Posterior vena cava (tissue), 2 donors: ENCODE measurements around the gene PTPRN2. TPM values are rescaled to one million over a fixed set of nuclear protein-coding genes. Genes with fewer than 3 reads are reported as not detected.

Experiments
- DNase-seq: peaks from one replicate; pipeline ENCODE4 v3.0.0-alpha.2; 2020; ENCODE audit warnings: low spot score
- intact Hi-C, 2 donors: fragments of 100-400 bp; cut with DNase I; formaldehyde crosslinking; loops; one replicate each; pipeline versions ENCODE4 v1.14.1 to v1.14.2; 2022 to 2023
- total RNA-seq, 2 donors: library from RNA; stranded (reverse); fragmentation: NEBNext Ultra II Directional; extraction: Animal tissue kit (Norgen Biotek cat#: 25700); gene quantifications; one replicate each; pipeline ENCODE4 v1.2.1, GENCODE V29; 2021
- donor health status: DM: yes; HTN: yes; CAD: no.
- donor health status: DM: yes; HTN: yes; CAD: no.

The PTPRN2 gene
- total RNA-seq, 2 donors from 2014 or later: 1.6 to 2.8 TPM

DNA sequence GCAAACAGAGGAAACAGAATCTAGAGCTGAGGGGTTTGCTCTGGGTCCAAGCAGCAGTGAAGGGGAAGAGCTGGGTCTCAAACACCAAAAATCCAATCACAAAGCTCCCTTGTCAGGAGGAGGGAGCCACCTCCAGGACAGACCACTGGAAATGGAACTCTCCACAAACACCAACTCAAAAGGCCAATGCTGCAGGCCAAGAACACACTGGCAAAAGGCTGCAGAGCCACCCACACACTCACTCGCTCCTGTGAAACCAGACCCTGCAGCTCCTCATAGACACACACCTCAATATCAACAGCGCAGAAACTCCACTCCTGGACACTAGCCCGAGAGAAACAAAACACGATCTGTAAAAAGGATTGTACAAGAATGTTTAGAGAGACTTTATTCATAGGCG is 213.5 kb downstream of the PTPRN2 start:
- DNase-seq: peak; percentile 16
- intact Hi-C loops: no loop called here

DNA sequence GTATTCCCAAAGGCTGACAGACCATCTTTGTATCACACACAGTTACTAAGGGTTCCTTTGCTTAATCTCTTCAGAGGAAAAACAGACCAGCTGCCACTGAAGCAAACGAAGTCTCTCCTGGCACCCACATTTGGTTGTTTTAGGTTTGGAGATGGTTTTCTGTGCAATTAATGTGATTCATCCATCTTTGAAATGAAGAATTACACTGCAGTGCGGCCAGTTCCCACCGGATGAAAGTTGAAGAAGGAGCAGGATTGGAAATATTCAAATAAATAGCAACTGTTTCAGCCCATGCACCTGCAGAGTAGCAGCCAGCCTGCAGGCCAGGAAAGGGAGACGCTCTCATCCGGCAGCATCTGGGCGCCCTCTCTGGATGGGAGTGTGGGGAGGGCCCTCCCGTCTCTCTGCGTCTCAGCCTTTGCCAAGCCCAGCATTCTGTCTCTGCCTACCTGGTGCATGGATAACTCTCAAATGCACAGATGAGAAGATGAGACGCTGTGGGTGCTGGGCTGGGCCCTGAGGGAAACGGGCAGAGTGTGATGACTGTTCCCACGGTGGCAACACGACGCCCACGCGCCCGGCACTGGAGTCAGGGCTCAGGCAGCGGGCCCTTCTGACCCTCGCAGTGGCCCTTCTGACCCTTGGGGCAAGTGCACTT is 214.0 kb downstream of the PTPRN2 start:
- intact Hi-C loops: no loop called here
- DNase-seq: peak; percentile 77

DNA sequence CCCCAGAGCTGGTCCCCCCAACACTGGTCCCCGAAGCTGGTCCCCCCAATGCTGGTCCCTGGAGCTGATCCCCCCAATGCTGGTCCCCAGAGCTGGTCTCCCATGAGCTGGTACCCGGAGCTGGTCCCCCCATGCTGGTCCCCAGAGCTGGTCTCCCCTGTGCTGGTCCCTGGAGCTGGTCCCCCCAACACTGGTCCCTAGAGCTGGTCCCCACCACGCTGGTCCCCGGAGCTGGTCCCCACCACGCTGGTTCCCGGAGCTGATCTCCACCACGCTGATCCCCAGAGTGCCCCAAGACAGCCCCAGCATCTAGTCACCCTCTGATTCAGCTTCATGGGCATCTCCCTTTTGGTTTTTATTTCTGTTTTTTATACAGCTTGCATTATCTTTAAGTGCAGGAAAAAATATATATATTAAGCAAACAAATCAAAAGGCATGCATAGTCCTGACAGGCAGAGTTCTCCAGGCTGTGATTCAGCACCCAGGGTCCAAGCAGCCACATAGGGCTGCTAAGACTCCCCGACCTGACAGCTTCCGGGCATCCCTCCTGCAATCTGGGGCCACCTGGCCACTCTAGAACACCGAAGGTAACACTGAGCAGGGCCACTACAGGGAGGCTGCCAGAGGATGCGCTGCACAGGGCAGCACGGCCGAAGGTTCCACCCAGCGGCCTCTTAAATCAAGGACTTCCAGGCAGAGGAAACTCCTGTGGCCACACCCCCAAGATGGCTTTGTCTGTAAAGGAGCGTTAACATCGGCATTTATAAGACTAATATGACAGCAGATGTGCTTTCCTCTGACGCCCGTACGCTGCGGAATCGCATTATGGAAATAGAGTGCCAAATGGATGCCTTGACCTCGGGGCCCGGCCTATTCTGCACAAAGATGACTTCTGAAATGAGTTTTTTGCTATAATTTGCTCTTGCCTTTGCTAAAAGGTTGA is 215.0 kb downstream of the PTPRN2 start:
- intact Hi-C loops: no loop called here
- peak; percentile 62 for DNase-seq

DNA sequence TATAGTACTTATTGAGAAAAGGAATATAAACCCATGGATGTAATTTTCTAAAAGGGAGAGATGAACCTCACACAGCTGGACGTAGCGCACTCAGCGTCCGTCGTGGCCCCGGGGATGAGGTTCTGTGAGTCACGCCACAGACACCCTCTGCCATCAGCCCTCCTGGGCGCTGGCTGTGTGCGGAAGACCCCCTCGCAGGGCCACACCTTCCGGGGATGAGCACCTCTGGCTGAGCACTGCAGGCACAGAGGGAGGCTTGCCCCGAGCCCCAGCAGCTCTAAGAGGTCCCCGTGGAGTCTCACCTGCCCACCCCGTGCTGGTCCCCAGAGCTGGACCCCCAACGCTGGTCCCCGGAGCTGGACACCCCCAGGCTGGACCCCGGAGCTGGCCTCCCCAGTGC is 215.8 kb downstream of the PTPRN2 start:
- DNase-seq: peak; percentile 69
- intact Hi-C loops: no loop called here

DNA sequence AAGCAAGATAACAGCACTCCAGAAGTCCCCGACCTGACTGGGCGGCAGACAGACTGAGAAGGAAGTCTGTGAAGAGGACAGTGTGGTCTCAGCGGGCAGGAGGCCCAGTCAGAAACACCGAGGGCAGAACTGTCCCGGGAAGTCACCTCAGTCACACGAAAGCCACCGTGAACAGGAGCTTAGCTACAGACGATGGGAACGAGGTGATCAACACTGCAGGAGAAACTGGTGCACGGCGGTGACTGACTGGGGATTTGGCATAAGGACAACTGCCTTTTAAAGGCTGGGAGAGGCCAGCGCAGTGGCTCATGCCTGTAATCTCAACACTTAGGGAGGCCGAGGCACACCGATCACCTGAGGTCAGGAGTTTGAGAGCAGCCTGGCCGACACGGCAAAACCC is 217.8 kb downstream of the PTPRN2 start:
- peak; percentile 50 for DNase-seq
- intact Hi-C loops: no loop called here

DNA sequence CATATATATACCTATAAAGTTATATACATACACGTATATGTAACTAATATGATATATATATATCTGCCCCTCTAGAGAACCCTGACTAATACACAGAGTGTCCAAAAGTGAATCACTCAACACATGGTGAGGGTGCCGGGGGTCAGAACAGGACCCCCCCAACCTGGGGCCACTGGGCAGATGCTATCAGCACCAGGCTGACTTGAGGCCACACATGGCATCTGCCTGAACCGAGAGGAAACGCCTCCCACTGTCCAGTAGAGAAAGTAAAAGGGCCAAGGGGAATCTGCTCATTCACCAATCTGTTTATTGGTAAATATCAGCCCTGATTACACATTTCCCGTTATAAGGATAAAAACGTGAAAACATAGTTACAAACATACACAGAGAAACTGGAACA is 218.3 kb downstream of the PTPRN2 start:
- peak; percentile 41 for DNase-seq
- intact Hi-C loops: no loop called here

DNA sequence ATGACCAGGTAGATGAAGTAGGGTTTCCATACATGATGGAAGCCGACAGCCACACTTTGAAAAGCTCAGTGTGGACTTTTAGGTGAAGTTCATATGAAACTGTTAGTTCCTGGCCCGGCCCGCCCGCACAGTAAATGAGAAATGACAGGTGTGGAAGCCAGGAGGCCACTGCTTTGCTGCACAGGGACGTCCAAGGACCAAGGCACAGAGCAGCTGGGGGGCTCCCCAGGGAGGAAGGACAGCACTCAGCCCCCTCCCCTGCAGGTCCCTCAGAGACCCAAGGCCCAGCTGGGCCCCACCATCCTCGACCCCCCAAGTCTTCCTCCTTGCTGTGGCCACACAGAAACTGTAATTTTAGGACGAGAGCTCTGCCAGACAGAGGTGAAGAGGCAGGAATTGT is 219.2 kb downstream of the PTPRN2 start:
- intact Hi-C loops: no loop called here
- peak; percentile 52 for DNase-seq

DNA sequence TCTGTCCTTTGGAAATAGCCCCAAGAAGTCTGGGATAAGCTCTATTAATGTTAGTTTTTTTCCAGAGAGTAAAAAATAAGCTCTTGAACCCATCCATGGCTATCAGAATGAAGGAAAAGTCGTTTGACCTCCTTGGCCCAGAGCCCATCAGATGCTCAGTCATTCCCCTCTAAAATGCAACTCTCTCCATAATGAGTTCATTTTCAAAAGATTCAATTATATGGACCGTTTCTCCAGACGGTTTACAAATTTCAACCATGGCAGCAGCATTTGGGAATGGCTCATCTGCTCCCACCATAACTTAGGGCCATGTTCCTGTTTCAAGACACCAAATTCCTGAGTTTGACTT is 220.0 kb downstream of the PTPRN2 start:
- DNase-seq: peak; percentile 7
- intact Hi-C loops: no loop called here

DNA sequence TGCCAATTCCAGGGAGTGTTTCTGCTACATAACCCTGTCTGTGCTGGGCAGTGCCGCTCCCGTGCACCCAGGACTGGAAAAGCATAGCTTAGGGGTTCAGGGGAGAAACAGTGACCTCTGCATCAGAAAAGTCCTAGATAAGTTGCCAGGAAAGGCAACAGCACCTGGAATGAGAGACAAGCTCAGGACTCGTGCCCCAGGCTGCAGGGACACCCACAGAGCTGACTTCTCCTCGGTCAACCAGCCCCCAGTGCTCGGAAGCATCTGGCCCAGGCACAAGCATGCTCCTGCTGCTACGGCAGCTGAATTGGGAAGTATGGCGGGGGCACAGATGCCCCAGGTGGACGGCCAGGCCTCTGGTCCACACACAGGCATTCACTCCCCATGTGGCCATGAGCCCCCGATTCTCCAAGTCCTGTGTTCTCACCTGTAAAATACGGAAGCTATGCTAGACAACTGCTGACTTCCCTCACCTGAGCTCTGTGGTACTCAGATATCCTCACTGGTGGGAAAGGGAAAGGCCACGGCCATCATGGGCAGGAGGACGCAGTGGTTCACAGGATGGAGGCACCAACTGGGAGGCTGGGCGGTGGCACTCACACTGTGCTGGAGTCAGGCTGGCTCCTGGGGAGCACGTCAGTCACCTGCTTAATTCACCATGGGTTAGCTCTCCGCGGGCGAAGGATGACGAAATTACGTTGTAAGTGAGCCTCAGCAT is 220.5 kb downstream of the PTPRN2 start:
- intact Hi-C loops: no loop called here
- peak; percentile 75 for DNase-seq

DNA sequence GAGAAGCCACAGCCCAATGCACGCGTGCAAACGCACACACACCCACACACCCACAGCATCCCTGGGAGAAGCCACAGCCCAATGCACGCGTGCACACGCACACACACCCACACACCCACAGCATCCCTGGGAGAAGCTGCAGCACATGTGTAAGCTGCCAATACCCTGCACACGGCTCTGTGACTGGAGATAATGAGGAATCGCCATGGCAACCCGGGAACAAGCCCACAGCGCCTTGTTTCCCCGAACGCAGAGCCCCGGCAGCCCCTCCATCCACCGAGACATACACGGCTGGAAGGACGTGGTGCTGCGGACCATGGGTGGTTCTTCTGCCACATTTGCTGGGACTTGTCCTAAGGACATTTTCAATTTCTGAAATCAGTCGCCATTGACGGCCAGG is 221.3 kb downstream of the PTPRN2 start:
- intact Hi-C loops: no loop called here
- peak; percentile 48 for DNase-seq

DNA sequence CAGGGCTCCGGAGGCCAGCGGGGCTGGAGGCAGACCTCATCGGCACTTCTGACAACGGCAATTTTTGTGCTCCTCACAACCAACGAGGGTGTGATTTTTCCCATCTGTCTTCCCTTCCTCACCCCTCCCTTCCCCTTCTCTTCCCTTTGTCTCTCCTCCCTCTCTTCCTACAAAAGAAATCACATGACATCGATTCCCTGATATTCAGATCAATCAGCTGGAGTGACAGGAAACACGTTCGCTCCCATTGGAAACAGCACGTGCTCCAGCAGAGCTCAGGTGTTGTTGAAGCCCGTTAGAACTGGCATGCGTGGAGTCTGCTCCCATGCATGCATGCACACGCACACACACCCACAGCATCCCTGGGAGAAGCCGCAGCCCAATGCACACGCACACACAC is 222.4 kb downstream of the PTPRN2 start:
- DNase-seq: peak; percentile 32
- intact Hi-C loops: no loop called here

DNA sequence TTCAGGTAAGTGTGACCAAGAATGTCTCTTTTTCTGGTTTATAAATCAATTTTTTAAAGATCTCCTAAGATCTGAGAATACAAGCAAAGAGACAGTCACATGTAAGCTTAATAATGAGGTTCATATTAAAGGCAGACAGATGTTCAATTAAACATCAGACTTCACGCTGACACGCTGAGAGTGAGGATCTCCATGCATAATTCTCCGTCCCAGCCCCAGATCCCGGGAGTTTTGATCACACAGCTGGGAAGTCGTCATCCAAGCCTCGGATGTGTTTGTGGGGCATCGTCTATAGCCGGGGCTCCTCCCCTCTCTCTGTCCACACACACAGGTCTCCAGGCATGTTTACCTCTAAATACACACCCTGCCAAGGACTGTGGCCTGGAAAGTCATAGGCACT is 223.2 kb downstream of the PTPRN2 start:
- intact Hi-C loops: no loop called here
- peak; percentile 29 for DNase-seq

DNA sequence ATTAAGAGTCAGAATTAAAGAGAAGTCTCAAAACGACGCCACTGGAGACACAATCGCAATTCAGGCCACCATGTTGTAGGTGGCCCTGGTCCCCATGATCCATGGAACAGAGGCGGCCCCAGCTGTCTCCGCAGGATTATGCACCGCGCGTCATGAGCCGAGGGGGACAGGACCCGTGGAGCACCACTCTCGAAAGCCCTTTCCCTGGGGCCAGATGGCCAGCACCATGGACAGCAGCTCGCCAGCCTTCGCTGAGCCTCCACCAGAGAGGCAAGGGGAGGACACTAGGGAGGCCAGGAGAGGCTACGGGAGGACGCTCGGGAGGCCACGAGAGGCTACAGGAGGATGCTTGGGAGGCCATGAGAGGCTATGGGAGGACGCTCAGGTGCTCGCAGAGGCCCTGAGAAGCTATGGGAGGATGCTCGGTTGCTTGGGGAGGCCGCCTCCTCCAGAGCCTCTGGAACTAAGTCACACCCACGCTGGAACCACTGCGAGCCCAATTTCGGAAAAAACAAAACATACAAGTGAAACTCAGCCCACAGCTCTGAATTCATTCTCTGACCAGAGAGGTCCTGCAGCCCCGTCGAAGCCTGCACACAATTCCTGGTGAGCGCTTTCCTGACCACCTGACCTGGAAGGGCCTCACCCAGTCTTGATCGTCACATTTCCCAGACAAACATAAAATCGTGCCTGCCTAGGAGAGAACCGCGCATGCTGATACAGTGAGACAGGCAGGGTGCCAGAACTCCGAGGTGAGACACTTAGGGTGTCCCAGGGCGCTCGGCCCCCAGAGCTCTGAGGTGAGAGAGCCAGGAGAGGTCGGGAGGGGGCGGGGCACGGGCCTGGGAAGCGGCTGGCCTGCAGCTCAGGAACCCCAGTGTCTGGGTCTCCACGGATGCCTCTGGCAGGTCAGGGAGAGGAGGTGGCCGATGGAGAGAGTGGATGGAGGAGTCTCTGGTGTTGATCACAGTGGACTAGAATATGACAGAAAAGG is 224.4 kb downstream of the PTPRN2 start:
- DNase-seq: peak; percentile 66
- intact Hi-C loops: no loop called here

DNA sequence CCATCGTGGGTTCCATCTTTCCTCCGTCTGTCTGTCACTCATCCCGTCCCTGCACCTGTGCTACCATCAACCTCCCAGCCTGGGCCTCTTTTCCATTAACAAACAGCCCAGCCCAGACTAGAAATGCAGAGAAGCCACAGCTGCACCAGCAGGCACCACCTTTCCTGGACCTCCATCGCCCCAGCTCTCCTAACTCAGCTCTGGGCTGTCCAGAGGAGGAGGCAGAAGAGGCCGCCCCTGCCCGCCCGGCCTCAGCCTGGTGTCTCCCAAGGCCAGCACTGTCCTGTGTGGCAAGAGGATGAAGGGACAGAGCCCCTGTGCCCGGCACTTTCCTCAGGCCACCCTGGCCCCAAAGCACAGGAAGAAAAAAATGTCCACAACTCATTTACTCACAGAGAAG is 225.6 kb downstream of the PTPRN2 start:
- DNase-seq: peak; percentile 37
- intact Hi-C loops: no loop called here

DNA sequence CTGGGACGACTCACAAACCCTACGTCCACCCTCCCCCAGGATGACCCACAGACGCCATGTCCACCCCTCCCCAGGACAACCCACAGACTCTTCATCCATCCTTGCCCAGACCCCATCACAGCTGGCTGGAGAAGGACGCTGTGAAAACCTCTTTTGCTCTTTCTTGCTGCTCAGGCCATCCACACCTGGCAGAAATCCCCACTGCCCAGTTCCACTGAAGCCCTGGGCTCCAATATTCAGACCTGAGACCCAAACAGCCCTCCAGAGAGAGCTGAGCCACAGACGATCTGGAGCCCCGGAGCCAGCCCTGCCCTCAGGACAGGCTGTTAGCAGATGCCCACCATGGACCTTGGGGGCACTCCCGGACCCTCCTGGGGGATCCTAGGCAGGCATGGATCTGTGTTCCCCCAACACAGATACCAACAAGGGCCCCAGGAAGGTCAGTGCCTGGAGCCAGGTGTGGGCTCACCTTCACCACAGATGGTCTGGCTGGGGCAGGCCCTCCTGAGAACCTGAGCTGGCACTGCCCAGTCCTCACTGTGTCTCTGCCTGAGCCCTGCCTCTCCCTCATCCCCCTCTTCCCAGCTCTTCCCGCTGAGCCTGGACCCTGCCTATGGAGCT is 226.2 kb downstream of the PTPRN2 start:
- peak; percentile 57 for DNase-seq
- intact Hi-C loops: no loop called here

DNA sequence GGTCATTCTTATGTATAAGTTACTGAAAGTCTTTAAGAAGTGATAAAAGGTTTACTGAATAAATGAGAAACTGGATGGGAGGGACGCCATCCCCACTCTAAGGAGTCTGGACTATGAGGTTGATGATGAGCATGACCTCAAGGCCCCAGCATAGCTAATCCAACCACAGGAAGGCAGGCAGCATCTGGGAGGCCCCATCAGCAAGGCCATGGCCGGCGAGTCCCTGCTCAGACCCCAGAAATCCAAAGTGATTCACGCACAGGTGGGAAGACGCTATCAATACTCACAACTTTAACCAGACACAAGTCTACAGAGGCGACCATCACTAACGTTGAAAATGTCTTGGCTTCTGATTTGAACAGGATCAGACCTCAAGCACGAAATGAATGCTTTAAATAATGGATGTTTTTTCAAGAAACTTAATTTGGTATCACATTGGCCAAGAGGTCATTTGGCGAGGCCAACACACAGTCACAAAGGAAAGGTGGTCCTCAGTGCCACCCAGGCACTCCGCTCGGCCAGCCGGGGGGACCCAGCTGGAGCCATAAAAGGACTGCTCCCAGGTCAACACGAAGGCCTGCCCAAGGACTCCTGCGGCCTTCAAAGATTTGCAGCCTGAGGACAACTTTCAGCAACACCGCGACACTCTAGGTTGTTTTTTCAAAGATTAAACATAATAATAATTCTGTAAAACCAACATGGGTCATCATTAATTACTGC is 228.5 kb downstream of the PTPRN2 start:
- peak; percentile 22 for DNase-seq
- intact Hi-C loops: no loop called here

DNA sequence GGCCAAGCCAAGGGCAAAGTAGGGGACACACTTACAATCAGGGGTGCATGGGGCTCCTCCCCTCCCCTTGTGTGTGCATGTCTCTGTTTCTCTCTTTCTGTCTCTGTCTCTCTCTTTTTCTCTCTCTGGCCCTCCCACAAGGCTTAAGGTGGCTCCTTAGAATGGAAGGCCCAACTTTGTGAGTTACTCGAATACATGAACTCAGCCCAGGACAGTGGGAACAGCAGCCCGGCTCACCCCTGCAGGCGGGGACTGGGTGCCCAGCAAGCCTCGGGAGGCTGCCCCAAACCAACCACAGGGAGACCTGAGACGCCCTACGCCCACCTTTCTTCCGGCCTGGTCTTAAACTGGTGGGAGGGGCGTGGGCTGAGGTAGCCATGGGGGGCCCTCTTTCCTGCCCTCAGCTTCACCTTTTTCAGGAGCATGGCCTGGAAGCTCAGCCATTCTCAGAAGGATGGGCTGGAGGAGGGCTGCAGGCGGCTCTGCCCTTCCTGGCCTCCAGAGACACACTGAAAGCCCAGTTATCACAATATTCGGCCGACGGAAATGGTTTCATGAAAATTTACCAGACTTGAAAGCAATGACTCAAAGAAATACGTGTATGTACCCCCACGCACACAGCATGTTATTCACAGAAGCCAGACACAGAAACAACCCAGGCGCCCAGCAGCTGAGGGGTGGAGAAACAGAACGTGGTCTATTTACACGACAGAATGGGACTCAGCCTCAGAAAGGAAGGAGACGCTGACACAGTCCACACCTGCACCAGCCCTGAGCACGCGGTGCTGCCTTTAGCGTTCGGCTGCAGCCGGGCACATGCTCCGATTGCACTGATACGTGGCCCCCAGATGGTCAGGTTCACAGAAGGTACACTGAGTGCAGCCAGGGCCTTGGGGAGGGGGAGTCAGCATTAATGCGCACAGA is 229.5 kb downstream of the PTPRN2 start:
- peak; percentile 50 for DNase-seq
- intact Hi-C loops: no loop called here
